PC-3 (cell line): ENCODE results near the gene KLHL6.

Experiments
- CTCF ChIP-seq: fragments of 300-600 bp; sonication (generic); conservative IDR thresholded peaks from 2 replicates; pipeline ENCODE4 v1.5.1; 2017; ENCODE audit warnings: antibody characterized with exemption, low read depth, mild to moderate bottlenecking, low read length
- EZH2 ChIP-seq: fragments of 300-600 bp; sonication (generic); IDR thresholded peaks from one replicate; pipeline ENCODE4 v1.6.1; 2017; ENCODE audit warnings: antibody characterized with exemption, mild to moderate bottlenecking, low read length; ENCODE audit not compliant: unreplicated experiment

- TF ChIP-seq CTCF (no peak), EZH2 (no peak)
Measured at GRCh38 chr3:183487016-183487415, 68.5 kb downstream of the KLHL6 start.
